Natural killer cell (primary cell): ENCODE data around the gene CERS1. TPM values are rescaled to one million over a fixed set of nuclear protein-coding genes. Genes with fewer than 3 reads are reported as not detected.

ENCODE experiments used
- ATAC-seq, 3 donors: fragments of 150-1000 bp in 2 of 3; fragments of 200-7000 bp in 1 of 3; cut with Tn5 transposase; 1 replicate in 1 of 3; 2 replicates in 2 of 3; pipeline ENCODE4 v1.10.0; 2021; ENCODE audit warnings: mild to moderate bottlenecking in 2 of 3, moderate library complexity in 2 of 3
- DNase-seq, 2 donors: peaks; one replicate each; pipeline versions ENCODE4 v3.0.0 to v3.0.0-alpha.2; 2013 to 2021; ENCODE audit warnings: mixed read lengths in 1 of 2
- H3K27ac ChIP-seq: one replicate; pipeline ENCODE4 v1.5.1; 2013; ENCODE audit warnings: mild to moderate bottlenecking, low read length
- H3K27me3 ChIP-seq: one replicate; pipeline ENCODE4 v1.6.1; 2013; ENCODE audit warnings: low read length; ENCODE audit not compliant: control insufficient read depth, insufficient read depth
- H3K36me3 ChIP-seq: one replicate; pipeline ENCODE4 v1.6.1; 2013; ENCODE audit warnings: low read length; ENCODE audit not compliant: control insufficient read depth, insufficient read depth
- H3K4me1 ChIP-seq: one replicate; pipeline ENCODE4 v1.6.1; 2013; ENCODE audit warnings: low read length; ENCODE audit not compliant: control insufficient read depth, insufficient read depth
- H3K4me3 ChIP-seq: one replicate; pipeline ENCODE4 v1.5.1; 2013; ENCODE audit warnings: low read length
- H3K9me3 ChIP-seq: one replicate; pipeline ENCODE4 v1.6.1; 2013; ENCODE audit warnings: low read length; ENCODE audit not compliant: control insufficient read depth, insufficient read depth
- H3K27ac Mint-ChIP-seq, 2 donors: one replicate each; pipeline ENCODE4 v1.8.0; 2022; ENCODE audit warnings: mild to moderate bottlenecking in 2 of 2, mixed read lengths in 2 of 2, moderate library complexity in 1 of 2
- H3K27me3 Mint-ChIP-seq, 2 donors: one replicate each; pipeline ENCODE4 v1.8.0; 2022; ENCODE audit warnings: low read depth in 2 of 2, mixed read lengths in 2 of 2
- H3K36me3 Mint-ChIP-seq: one replicate; pipeline ENCODE4 v1.8.0; 2022; ENCODE audit warnings: mixed read lengths
- H3K4me1 Mint-ChIP-seq, 2 donors: one replicate each; pipeline ENCODE4 v1.8.0; 2022; ENCODE audit warnings: mixed read lengths in 2 of 2
- H3K4me3 Mint-ChIP-seq: one replicate; pipeline ENCODE4 v1.8.0; 2022; ENCODE audit warnings: mild to moderate bottlenecking, moderate library complexity, mixed read lengths
- H3K9me3 Mint-ChIP-seq, 2 donors: one replicate each; pipeline ENCODE4 v1.8.0; 2022; ENCODE audit warnings: mixed read lengths in 2 of 2
- WGBS: methylation state at CpG from one replicate; pipeline ENCODE4 v1.1.7; 2013; ENCODE audit warnings: missing lambda C conversion rate; ENCODE audit not compliant: insufficient coverage; 5-methylcytosine and 5-hydroxymethylcytosine counted together
- intact Hi-C: fragments of 100-400 bp; cut with micrococcal nuclease; formaldehyde crosslinking; loops from one replicate; pipeline ENCODE4 v1.14.2; 2022
- total RNA-seq, 4 donors: library from RNA; stranded (reverse); fragments of 120-200 nt in 1 of 4; gene quantifications; one replicate each; pipeline versions ENCODE4 v1.2.3 to v1.2.4, GENCODE V29; 2013 to 2022
- TF ChIP-seq, protein P1 (sequence below): fragments of 200-600 bp; IDR thresholded peaks from one replicate; pipeline ENCODE4 v1.8.0; 2022; ENCODE audit warnings: antibody characterized with exemption

The CERS1 gene
- total RNA-seq, 3 donors from 2014 or later (not counting 1 experiment from before 2014, with no cell fraction given), result not detected

- Mint-ChIP-seq H3K4me3 (no peak overlapping the region), H3K36me3 (no peaks in the 10 kb centered on the region), H3K27ac (no peak overlapping the region), H3K4me1 (peaks cover 0 to 13% of the 10 kb centered on the region in 2 donors), H3K27me3 (no peaks in the 10 kb centered on the region), H3K9me3 (no peaks in the 10 kb centered on the region)
- Histone ChIP-seq H3K36me3 (peaks cover 88% of the 10 kb centered on the region), H3K4me3 (no peak overlapping the region), H3K27me3 (no peaks in the 10 kb centered on the region), H3K9me3 (no peaks in the 10 kb centered on the region), H3K4me1 (peaks cover 10% of the 10 kb centered on the region), H3K27ac (no peak overlapping the region)
- ATAC-seq (no peak), DNase-seq (no peak)
- intact Hi-C loops, result no loop called here
- TF ChIP-seq, protein P1, sequence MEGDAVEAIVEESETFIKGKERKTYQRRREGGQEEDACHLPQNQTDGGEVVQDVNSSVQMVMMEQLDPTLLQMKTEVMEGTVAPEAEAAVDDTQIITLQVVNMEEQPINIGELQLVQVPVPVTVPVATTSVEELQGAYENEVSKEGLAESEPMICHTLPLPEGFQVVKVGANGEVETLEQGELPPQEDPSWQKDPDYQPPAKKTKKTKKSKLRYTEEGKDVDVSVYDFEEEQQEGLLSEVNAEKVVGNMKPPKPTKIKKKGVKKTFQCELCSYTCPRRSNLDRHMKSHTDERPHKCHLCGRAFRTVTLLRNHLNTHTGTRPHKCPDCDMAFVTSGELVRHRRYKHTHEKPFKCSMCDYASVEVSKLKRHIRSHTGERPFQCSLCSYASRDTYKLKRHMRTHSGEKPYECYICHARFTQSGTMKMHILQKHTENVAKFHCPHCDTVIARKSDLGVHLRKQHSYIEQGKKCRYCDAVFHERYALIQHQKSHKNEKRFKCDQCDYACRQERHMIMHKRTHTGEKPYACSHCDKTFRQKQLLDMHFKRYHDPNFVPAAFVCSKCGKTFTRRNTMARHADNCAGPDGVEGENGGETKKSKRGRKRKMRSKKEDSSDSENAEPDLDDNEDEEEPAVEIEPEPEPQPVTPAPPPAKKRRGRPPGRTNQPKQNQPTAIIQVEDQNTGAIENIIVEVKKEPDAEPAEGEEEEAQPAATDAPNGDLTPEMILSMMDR, result no peak
- 97% methylated on average over 33 of the region's 33 CpGs for WGBS
These were observed 32.7 kb downstream of the CERS1 start for GRCh38 chr19:18862976-18863842.

DNA sequence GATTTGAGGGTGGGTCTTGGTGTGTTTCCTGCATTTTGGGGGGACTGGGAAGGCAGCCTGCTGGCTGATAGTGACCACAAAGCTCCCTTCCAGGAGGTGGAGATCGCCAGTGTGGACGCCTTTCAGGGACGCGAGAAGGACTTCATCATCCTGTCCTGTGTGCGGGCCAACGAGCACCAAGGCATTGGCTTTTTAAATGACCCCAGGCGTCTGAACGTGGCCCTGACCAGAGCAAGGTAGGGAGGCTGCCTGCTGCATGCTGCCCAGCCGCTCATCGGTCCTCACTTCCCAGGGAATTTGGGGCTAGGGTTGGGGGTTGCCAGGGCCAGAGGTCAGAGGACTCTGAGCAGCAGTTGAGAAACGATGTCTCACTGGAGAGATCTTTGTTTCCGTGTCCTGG lies 34.0 kb downstream of the CERS1 start:
- no peak overlapping the region for H3K4me3 Mint-ChIP-seq
- 99% methylated on average over 12 of the region's 12 CpGs for WGBS
- Histone ChIP-seq H3K27ac (no peak overlapping the region), H3K4me1 (peaks cover 10% of the 10 kb centered on the region), H3K9me3 (no peaks in the 10 kb centered on the region), H3K36me3 (peaks cover 87% of the 10 kb centered on the region), H3K27me3 (no peaks in the 10 kb centered on the region), H3K4me3 (no peak overlapping the region)
- TF ChIP-seq, protein P1, result no peak
- intact Hi-C loops, result no loop called here
- no peak for DNase-seq
- no peaks in the 10 kb centered on the region for H3K27me3 Mint-ChIP-seq
- H3K27ac Mint-ChIP-seq, result no peak overlapping the region
- no peaks in the 10 kb centered on the region for H3K36me3 Mint-ChIP-seq
- H3K9me3 Mint-ChIP-seq, result no peaks in the 10 kb centered on the region
- H3K4me1 Mint-ChIP-seq, result peaks cover 0 to 11% of the 10 kb centered on the region in 2 donors
- no peak for ATAC-seq

GRCh38 chr19:18861235-18861634 lies 34.7 kb downstream of the CERS1 start:
- intact Hi-C loops, result no loop called here
- 51% methylated on average over 9 of the region's 9 CpGs for WGBS
- Histone ChIP-seq H3K27ac (no peak overlapping the region), H3K4me1 (peaks cover 10% of the 10 kb centered on the region), H3K36me3 (peaks cover 88% of the 10 kb centered on the region), H3K27me3 (no peaks in the 10 kb centered on the region), H3K9me3 (no peaks in the 10 kb centered on the region), H3K4me3 (no peak overlapping the region)
- Mint-ChIP-seq H3K4me1 (peaks cover 0 to 8% of the 10 kb centered on the region in 2 donors), H3K4me3 (no peak overlapping the region), H3K36me3 (no peaks in the 10 kb centered on the region), H3K27ac (peak overlapping the region in 1 of 2 donors; percentile 51), H3K27me3 (no peaks in the 10 kb centered on the region), H3K9me3 (no peaks in the 10 kb centered on the region)
- ATAC-seq, result peak in 2 of 3 donors; percentile 33
- DNase-seq, result peak in 1 of 2 donors; percentile 35
- TF ChIP-seq, protein P1, result no peak
